Activated CD8-positive, alpha-beta T cell treated with anti-CD3 and anti-CD28 coated beads for 36 hours (primary cell): ENCODE results near the gene CLIP2. TPM values are rescaled to one million over a fixed set of nuclear protein-coding genes. Genes with fewer than 3 reads are reported as not detected.
"Not testable (repeated sequence)": the region's sequence is repeated elsewhere in the genome, so short reads cannot be mapped to it uniquely, and the experiment has no call there.

Source experiments
- ATAC-seq: fragments of 200-7000 bp; cut with Tn5 transposase; one replicate; pipeline ENCODE4 v1.10.0; 2021; ENCODE audit warnings: mild to moderate bottlenecking, moderate library complexity
- CTCF ChIA-PET: fragments of 350-600 bp; sonication (Branson Sonifier 250); formaldehyde crosslinking; loops from one replicate; lab custom pipeline; 2021; ENCODE audit warnings: antibody characterized with exemption; lab: Charles Lee
- POLR2A ChIA-PET: fragments of 350-600 bp; sonication (Branson Sonifier 250); formaldehyde crosslinking; loops from one replicate; lab custom pipeline; 2021; ENCODE audit warnings: antibody characterized with exemption; lab: Charles Lee
- DNase-seq: peaks from one replicate; pipeline ENCODE4 v3.0.0-alpha.2; 2020
- H3K27ac Mint-ChIP-seq: one replicate; pipeline ENCODE4 v1.8.0; 2021; ENCODE audit warnings: mild to moderate bottlenecking, mixed read lengths
- H3K27me3 Mint-ChIP-seq: one replicate; pipeline ENCODE4 v1.8.0; 2021; ENCODE audit warnings: mixed read lengths
- H3K36me3 Mint-ChIP-seq: one replicate; pipeline ENCODE4 v1.8.0; 2021; ENCODE audit warnings: low read depth, mixed read lengths
- H3K4me1 Mint-ChIP-seq: one replicate; pipeline ENCODE4 v1.8.0; 2021; ENCODE audit warnings: low read depth, mixed read lengths
- H3K4me3 Mint-ChIP-seq: one replicate; pipeline ENCODE4 v1.8.0; 2021; ENCODE audit warnings: mild to moderate bottlenecking, moderate library complexity, mixed read lengths
- H3K9me3 Mint-ChIP-seq: one replicate; pipeline ENCODE4 v1.8.0; 2021; ENCODE audit warnings: mixed read lengths
- CTCF ChIP-seq: fragments of 200-600 bp; IDR thresholded peaks from one replicate; pipeline ENCODE4 v1.8.0; 2022; ENCODE audit warnings: antibody characterized with exemption, mild to moderate bottlenecking
- intact Hi-C: fragments of 100-400 bp; cut with micrococcal nuclease; formaldehyde crosslinking; loops from one replicate; pipeline ENCODE4 v1.10.0; 2022
- total RNA-seq, 2 experiments: library from RNA; stranded (reverse); gene quantifications; one replicate each; pipeline ENCODE4 v1.2.3, GENCODE V29; 2021

Gene CLIP2
- total RNA-seq, 2 experiments from 2014 or later = 1.3 to 1.4 TPM

GRCh38 chr7:74329225-74329624, 40.0 kb downstream of the CLIP2 start:
- no peak for ATAC-seq
- no peak overlapping the region for H3K27ac Mint-ChIP-seq
- CTCF ChIA-PET = no interaction called here
- no peak for TF ChIP-seq CTCF
- H3K36me3 Mint-ChIP-seq = no peaks in the 10 kb centered on the region
- no peaks in the 10 kb centered on the region for H3K9me3 Mint-ChIP-seq
- H3K4me1 Mint-ChIP-seq = no peaks in the 10 kb centered on the region
- intact Hi-C loops = no loop called here
- H3K4me3 Mint-ChIP-seq = no peak overlapping the region
- H3K27me3 Mint-ChIP-seq = no peaks in the 10 kb centered on the region
- no peak for DNase-seq
- POLR2A ChIA-PET = no interaction called here

- Mint-ChIP-seq H3K4me3 (no peak overlapping the region), H3K27ac (no peak overlapping the region), H3K9me3 (no peaks in the 10 kb centered on the region), H3K27me3 (no peaks in the 10 kb centered on the region), H3K4me1 (no peaks in the 10 kb centered on the region), H3K36me3 (no peaks in the 10 kb centered on the region)
- ATAC-seq = no peak
- POLR2A ChIA-PET = no interaction called here
- intact Hi-C loops = no loop called here
- TF ChIP-seq CTCF = no peak
- DNase-seq = no peak
- CTCF ChIA-PET = no interaction called here
These were observed 43.4 kb downstream of the CLIP2 start for GRCh38 chr7:74332373-74333176.

- intact Hi-C loops = no loop called here
- no peak for ATAC-seq
- H3K27me3 Mint-ChIP-seq = no peaks in the 10 kb centered on the region
- no peak for TF ChIP-seq CTCF
- ChIA-PET POLR2A (no interaction called here), CTCF (interaction anchor here (1.2 to 1.7 kb wide), 2 partner anchors 48 to 67 kb away, joined by 3 to 4 read pairs; no protein-coding TSS in a partner anchor)
- peaks cover 2% of the 10 kb centered on the region for H3K4me1 Mint-ChIP-seq
- no peak overlapping the region for H3K27ac Mint-ChIP-seq
- H3K36me3 Mint-ChIP-seq = no peaks in the 10 kb centered on the region
- no peak overlapping the region for H3K4me3 Mint-ChIP-seq
- no peak for DNase-seq
- no peaks in the 10 kb centered on the region for H3K9me3 Mint-ChIP-seq
These were observed 44.8 kb downstream of the CLIP2 start for GRCh38 chr7:74334030-74334429.

- H3K36me3 Mint-ChIP-seq = no peaks in the 10 kb centered on the region
- ChIA-PET CTCF (no interaction called here), POLR2A (no interaction called here)
- no peak overlapping the region for H3K27ac Mint-ChIP-seq
- ATAC-seq (no peak), DNase-seq (no peak)
- TF ChIP-seq CTCF = no peak
- no peaks in the 10 kb centered on the region for H3K9me3 Mint-ChIP-seq
- H3K27me3 Mint-ChIP-seq = no peaks in the 10 kb centered on the region
- H3K4me1 Mint-ChIP-seq = peaks cover 2% of the 10 kb centered on the region
- intact Hi-C loops = no loop called here
- H3K4me3 Mint-ChIP-seq = no peak overlapping the region
These were observed 48.7 kb downstream of the CLIP2 start for GRCh38 chr7:74337926-74338325.

GRCh38 chr7:74338366-74339108, 49.3 kb downstream of the CLIP2 start:
- POLR2A ChIA-PET = no interaction called here
- H3K4me3 Mint-ChIP-seq = no peak overlapping the region
- ATAC-seq (no peak), DNase-seq (peak; percentile 9)
- intact Hi-C loops = no loop called here
- no peaks in the 10 kb centered on the region for H3K27me3 Mint-ChIP-seq
- no peak overlapping the region for H3K27ac Mint-ChIP-seq
- H3K4me1 Mint-ChIP-seq = peaks cover 2% of the 10 kb centered on the region
- CTCF ChIA-PET = no interaction called here
- TF ChIP-seq CTCF = no peak
- no peaks in the 10 kb centered on the region for H3K9me3 Mint-ChIP-seq
- no peaks in the 10 kb centered on the region for H3K36me3 Mint-ChIP-seq

- DNase-seq, H3K4me3 Mint-ChIP-seq, CTCF ChIA-PET, H3K9me3 Mint-ChIP-seq, H3K36me3 Mint-ChIP-seq, POLR2A ChIA-PET, ATAC-seq, intact Hi-C loops, H3K27ac Mint-ChIP-seq, H3K4me1 Mint-ChIP-seq, H3K27me3 Mint-ChIP-seq: not testable (repeated sequence)
These were observed 50.4 kb downstream of the CLIP2 start for GRCh38 chr7:74339648-74340047.
